OCI-M2 (cell line): ENCODE measurements around the gene RNASE8.

Experiments
- DNase-seq: peaks from one replicate; lab custom pipeline; 2025; ENCODE audit not compliant: unreplicated experiment; lab: John Stamatoyannopoulos, UW

Gene RNASE8

GRCh38 chr14:21103710-21104447 is 46.3 kb downstream of the RNASE8 start:
- peak; percentile 93 for DNase-seq

- peak; percentile 79 for DNase-seq
These were observed 46.9 kb downstream of the RNASE8 start for GRCh38 chr14:21104448-21105060.

- no peak for DNase-seq
These were observed 47.5 kb downstream of the RNASE8 start for GRCh38 chr14:21105095-21105494.

GRCh38 chr14:21106176-21106497 is 48.5 kb downstream of the RNASE8 start:
- no peak for DNase-seq

GRCh38 chr14:21106498-21107282 is 49.1 kb downstream of the RNASE8 start:
- DNase-seq = no peak

GRCh38 chr14:21107283-21107800 is 49.7 kb downstream of the RNASE8 start:
- DNase-seq = no peak
